ENCODE data around the gene CWH43. TPM values are rescaled to one million over a fixed set of nuclear protein-coding genes. Genes with fewer than 3 reads are reported as not detected.
A peak's percentile ranks its signal among the peaks of the same experiment; 100 is the strongest.
"Not testable (repeated sequence)": the region's sequence is repeated elsewhere in the genome, so short reads cannot be mapped to it uniquely, and the experiment has no call there.

The CWH43 gene
- total RNA-seq (2014; rRNA removed; shearing (Covaris generic); ENCODE audit: low replicate concordance): not detected in 2 replicates

DNA sequence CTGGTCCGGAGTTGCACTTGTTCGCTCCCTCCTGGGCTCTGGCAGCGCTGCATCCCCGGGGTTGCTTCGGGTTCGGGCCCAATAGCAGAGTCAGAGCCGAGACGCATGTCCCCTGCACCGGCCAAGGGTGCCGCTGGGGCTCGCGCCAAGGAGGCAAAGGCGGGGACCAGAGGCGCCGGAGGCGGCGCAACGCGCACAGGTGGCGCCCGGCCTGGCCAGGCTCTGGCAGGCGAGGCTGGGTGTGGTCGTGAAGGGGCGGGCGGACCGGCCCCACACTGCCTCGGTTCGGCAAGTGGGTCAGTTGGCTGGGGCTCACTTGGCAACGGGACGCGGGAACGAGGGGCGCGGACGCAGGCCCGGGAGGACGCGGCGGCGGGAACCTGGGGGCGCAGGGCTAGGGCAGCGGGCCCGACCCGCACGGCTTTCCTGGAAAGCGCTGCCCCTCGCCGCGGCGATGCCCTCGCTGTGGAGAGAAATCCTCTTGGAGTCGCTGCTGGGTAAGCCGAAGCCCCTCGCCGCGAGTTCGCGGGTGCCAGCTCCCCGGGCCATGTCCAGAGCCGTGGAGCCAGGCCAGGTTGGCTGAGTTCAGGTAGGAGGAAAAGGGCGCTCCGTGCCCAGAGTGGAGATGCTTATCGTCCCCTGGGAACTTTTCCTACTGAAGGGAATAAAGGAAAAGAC is at the start of gene CWH43:
TSS of gene CWH43 (plus strand) at position 300 of the 678 bp plus-strand sequence. CDS start at position 455, 155 bp downstream.
- DNase-seq (ENCODE audit: low read depth): no peak
- in situ Hi-C loops (cut with HindIII; ENCODE audit: low pct_unique_long_range_greater_than_20kb, low sequenced_read_pairs): no loop called here

DNA sequence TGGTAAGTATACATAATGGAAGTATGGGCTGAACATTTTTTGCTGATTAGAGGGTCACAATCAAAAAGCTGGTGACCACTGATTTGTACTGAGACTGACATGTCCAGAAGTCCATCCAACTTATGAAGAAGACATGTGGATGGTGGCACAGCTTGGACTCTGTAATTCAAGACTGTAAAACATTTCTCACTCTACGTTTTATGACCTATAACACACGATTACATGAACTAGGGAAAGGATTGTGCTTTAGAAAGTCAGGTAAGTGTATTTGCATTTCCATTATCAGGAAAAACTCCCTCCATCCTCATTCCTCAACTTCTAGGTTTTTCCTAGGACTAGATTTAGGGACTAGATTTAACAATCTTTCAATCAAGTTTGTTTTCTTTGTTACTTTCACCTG is 49.0 kb upstream of the CWH43 start:
- in situ Hi-C loops (cut with HindIII; ENCODE audit: low pct_unique_long_range_greater_than_20kb, low sequenced_read_pairs): no loop called here
- DNase-seq (ENCODE audit: low read depth): no peak

DNA sequence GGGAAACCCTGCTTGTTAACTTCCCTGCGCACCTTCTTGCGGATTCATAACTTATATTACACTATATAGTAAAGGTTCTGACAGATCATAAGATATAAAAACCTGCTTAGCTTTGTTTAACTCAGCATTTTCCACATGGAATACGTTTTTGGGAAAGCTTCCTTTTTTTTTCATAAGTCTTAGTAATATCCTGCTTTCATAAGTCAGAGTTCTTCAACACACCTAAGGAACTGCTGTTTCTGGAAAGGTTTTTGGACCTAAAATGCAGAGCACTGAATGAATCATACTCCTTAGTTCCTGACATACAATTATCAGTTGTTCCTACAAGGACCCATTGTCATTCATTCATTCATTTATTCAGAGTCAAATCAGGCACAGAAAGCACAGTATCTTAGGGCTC is 47.2 kb upstream of the CWH43 start:
- no peak for DNase-seq (ENCODE audit: low read depth)
- in situ Hi-C loops (cut with HindIII; ENCODE audit: low pct_unique_long_range_greater_than_20kb, low sequenced_read_pairs): no loop called here

DNA sequence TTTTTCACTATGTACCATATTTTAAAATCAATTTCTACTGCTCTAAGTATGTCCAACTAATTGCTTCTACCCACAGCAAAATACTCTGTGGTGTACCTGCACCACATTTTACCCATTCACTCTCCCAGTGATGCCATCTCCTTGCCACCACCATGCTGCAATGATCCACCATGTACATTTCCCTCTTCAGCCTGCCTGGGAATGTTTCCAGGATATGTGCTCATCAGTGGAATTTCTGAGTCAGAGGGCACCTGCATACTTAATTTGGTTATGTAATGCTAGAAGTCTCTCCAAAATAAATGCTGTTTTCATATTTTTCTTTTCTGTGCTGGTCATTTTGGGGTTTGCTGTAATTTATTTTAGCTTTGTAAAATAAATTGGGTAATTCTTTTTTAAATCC is 46.3 kb upstream of the CWH43 start:
- in situ Hi-C loops (cut with HindIII; ENCODE audit: low pct_unique_long_range_greater_than_20kb, low sequenced_read_pairs): no loop called here
- DNase-seq (ENCODE audit: low read depth): peak; percentile 74

DNA sequence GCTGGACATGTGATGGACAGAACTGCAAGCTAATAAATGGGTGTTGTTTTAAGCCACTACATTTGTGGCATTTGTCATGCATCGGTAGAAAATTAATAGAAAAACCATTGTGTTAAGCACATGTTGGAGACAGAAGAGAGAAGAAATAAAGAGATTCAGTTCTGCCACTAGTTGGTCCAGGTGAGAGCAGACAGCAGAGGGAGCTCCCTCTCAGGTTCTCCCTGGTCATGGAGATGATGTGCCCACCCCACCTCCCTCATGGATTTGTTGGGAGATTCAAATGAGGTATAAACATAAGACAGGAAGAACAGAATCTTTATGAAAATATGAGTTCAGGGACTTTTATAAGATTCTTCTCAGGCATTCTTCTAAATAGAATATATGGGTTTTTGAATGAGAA is 42.7 kb upstream of the CWH43 start:
- DNase-seq (ENCODE audit: low read depth): peak; percentile 62
- in situ Hi-C loops (cut with HindIII; ENCODE audit: low pct_unique_long_range_greater_than_20kb, low sequenced_read_pairs): no loop called here

DNA sequence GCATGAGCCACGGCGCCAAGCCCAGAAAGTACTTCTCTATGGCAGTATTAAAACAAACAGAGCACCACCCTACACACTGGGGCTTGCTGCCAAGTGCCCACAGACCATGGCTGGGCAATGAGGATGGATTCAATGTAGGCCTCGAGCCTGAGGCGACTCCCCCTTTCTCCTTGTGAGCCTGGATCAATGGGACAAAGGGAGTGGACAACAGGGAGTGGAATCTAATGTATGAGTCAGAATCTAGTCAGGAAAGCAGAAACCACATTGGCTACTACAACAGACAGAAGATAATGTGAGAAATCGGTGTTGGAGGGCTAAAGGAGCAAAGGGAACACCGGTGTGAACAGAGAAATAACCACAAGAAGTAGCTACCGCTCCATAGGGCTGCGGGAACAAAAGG is 41.8 kb upstream of the CWH43 start:
- peak; percentile 83 for DNase-seq (ENCODE audit: low read depth)
- in situ Hi-C loops (cut with HindIII; ENCODE audit: low pct_unique_long_range_greater_than_20kb, low sequenced_read_pairs): no loop called here

DNA sequence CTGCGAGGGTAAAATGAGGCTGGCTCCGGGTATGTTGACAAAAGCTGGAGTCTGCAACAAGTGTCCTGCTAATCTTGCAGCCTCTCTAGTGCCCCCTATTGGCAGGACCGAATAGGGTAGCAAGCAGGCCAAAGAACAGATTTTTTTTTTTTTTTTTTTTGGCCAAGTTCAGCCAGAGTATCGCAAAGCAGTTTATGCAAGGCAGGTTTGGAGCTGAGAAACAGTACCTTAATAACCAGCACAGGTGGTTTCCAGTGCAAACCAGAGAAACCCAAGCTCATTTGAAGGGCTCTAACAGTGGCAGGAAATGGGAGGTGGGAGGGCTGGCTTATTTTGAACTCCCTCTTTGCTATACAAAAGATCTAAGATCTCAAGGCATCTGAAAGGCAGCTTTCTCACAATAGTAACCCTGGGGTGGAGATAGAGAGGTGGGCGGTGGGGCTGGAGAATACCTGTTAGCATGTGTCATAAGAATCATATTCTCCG is 41.3 kb upstream of the CWH43 start:
- no peak for DNase-seq (ENCODE audit: low read depth)
- in situ Hi-C loops (cut with HindIII; ENCODE audit: low pct_unique_long_range_greater_than_20kb, low sequenced_read_pairs): no loop called here

DNA sequence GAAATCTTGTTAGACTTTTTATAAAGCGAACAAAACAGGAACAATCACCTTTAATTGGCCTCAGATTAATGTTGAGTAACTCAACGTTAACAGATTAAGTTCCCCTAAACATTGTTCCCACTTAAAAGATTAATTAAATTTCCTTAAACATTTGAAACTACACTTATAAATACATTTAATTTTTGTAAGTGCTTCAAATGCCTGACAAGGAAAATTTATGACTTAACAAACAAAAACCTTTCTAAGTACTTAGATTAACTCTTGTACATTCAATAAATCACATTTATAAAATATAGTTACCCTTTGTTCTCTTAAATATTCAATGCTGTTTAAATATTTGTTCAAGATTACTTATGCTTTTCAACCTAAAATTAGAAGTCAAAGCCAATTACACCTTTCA is 40.1 kb upstream of the CWH43 start:
- in situ Hi-C loops (cut with HindIII; ENCODE audit: low pct_unique_long_range_greater_than_20kb, low sequenced_read_pairs): no loop called here
- no peak for DNase-seq (ENCODE audit: low read depth)

DNA sequence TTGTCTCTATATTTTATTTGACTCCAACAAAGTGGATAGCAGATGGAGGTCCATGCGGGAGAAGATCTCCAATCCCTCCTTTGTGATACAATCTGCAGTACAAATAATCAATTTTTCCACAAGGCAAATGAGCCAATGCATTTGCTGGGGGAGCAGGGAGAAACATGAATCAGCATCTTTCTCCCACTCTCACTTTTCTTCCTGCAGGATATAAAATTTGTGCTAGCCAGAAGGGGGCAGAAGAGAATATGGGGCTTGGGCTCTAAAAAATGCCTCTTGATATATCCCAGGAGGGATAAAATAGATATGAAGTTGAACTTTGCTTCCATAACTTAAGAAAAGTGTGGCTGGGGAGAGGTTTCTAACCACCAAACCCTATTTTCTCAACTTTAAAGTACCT is 38.3 kb upstream of the CWH43 start:
- in situ Hi-C loops (cut with HindIII; ENCODE audit: low pct_unique_long_range_greater_than_20kb, low sequenced_read_pairs): no loop called here

DNA sequence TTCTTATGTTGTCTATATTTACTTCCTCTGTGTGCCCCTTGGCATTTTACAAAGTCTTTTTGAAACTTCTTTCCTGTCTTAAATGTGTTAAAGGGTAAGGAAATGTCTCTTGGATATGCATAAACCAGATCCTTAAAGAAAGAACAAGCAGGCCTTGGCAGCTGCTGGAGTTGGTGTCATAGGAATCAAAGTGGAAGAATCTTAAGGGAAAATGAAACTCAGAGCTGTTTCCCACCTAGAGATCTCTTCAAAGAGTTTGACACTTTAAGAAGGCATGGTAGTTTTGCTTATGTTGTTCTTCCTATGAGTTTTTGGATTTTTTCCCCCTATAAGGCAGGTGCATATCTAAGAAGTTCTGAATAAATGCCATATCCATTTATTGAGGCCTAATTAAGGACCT is 37.0 kb upstream of the CWH43 start:
- in situ Hi-C loops (cut with HindIII; ENCODE audit: low pct_unique_long_range_greater_than_20kb, low sequenced_read_pairs): no loop called here
- no peak for DNase-seq (ENCODE audit: low read depth)

More for the DNA sequence above, 38.3 kb upstream of the CWH43 start:
- DNase-seq (ENCODE audit: low read depth): no peak

DNA sequence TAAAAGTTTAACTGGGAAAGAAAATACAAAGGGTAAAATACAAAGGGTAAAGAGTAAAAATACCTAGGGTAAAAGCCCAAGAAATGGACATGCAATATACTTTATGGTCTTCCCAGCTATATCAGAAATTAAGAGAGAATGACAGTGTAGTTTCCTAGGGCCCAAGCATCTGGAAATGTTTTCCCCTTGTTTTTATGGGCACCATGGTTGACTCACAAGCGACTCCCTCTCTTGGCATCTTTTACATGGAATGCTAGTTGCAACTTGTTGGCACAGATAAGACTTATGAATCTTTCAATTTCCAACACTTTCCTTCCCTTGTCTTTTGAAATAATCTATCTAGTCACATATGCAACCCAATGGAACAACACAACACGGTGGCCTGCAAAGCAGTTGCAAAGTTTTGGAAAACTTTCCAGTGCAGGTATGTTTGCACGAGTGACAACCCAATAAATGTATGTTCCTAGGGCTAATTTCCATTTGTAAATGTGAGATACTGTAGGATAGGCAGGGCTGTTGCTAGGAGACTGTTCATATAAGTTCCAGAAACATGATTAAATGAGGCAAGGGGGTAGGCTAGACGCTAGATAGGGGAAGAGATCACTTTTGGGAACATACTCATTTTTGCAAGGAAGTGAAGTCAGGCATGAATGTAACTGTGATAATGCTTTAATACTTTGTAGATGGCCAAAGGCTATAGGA is 36.4 kb upstream of the CWH43 start:
- DNase-seq (ENCODE audit: low read depth): peak; percentile 23
- in situ Hi-C loops (cut with HindIII; ENCODE audit: low pct_unique_long_range_greater_than_20kb, low sequenced_read_pairs): no loop called here

DNA sequence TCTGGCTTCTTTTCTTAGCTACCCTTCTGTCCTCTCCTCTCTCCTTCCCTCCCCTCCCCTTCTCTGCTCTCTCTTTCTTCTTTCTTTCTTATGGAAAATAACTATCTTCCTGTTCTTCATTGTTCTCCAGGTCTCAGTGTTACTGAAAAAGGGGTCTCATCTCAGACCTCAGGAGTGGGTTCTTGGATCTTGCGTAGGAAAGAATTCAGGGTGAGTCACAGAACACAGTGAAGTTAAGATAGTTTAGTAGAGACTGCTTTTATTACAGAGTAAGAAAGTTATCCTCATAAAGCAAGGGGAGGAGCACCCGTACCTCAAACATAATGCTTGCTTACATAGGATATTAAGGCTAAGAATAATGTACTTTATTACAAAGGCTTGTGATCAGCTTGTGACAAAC is 31.8 kb upstream of the CWH43 start:
- in situ Hi-C loops (cut with HindIII; ENCODE audit: low pct_unique_long_range_greater_than_20kb, low sequenced_read_pairs): no loop called here

DNA sequence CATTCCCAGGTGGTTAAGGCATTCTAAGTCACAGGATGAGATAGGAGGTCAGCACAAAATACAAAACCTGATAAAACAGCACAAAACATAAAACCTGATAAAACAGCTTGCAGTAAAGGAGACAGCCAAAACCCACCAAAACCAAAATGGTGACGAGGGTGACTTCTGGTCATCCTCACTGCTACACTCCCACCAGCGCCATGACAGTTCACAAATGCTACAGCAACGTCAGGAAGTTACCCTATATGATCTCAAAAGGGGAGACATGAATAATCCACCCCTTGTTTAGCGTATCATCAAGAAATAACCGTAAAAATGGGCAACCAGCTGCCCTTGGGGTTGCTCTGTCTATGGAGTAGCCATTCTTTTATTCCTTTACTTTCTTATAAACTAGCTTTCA is 28.7 kb upstream of the CWH43 start:
- in situ Hi-C loops (cut with HindIII; ENCODE audit: low pct_unique_long_range_greater_than_20kb, low sequenced_read_pairs); DNase-seq (ENCODE audit: low read depth): not testable (repeated sequence)

More for the DNA sequence above, 31.8 kb upstream of the CWH43 start:
- no peak for DNase-seq (ENCODE audit: low read depth)

DNA sequence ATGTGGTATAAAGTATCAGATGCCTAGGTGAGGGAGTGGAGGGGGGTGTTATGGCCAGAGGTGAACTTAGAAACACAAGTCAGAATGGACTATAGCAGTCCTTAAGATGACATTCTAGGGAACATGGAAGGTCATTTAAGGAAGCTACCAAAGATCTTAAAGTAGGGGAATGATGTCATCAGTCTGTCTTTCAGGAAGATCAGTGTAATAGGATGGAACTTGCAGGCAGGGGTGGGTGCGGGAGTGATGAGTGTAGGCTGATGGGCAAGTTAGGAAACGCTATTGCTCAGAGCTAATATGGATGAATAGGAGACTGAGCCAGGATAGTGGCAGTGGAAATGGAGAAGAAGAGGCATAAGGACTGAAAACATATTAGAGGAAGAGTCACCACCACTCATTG is 27.5 kb upstream of the CWH43 start:
- no peak for DNase-seq (ENCODE audit: low read depth)
- in situ Hi-C loops (cut with HindIII; ENCODE audit: low pct_unique_long_range_greater_than_20kb, low sequenced_read_pairs): no loop called here

DNA sequence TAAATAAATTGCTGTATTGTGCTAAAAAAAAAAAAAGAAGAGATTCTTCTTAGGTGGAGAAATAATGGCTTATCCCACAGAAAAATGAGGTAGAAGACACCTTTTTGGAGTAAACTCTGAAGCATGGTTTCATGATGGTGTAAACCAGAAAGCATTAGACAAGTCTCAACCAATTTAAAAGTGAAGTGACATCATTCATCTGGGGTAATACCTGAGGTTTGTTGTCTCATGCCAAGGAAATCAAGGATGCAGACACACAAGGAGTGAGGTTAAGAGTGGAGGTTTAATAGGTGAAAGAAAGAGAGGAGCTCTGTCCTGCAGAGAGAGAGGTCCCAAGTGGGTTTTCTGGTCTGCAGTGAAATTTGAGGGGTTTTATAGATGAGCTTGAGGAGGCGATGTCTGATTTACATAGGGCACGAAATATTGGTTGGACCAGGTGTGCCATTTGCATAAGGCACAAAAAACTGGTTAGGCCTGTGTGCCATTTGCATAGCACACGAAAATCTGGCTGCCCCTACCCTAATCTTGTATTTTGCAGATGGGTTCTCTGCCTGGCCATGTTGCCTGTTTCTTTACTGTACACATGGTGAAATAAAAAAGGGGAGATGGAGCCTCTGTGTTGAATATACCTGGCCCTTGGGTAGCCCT is 25.0 kb upstream of the CWH43 start:
- in situ Hi-C loops (cut with HindIII; ENCODE audit: low pct_unique_long_range_greater_than_20kb, low sequenced_read_pairs): no loop called here
- DNase-seq (ENCODE audit: low read depth): no peak

DNA sequence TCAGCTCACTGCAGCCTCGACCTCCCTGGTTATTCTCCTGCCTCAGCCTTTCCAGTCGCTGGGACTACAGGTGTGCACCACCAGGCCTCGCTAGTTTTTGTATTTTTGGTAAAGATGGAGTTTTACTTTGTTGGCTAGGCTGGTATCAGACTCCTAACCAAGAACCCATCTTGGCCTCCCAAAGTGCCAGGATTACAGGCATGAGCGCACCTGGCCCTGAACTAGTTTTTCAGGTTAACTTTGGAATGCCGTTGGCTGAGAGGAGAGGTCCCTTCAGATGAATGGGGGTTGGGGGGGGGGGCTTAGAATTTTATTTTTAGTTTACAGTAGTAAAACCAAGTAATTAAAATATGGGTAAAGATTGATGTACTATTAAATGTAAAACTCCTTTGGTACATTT is 23.4 kb upstream of the CWH43 start:
- no peak for DNase-seq (ENCODE audit: low read depth)
- in situ Hi-C loops (cut with HindIII; ENCODE audit: low pct_unique_long_range_greater_than_20kb, low sequenced_read_pairs): no loop called here

DNA sequence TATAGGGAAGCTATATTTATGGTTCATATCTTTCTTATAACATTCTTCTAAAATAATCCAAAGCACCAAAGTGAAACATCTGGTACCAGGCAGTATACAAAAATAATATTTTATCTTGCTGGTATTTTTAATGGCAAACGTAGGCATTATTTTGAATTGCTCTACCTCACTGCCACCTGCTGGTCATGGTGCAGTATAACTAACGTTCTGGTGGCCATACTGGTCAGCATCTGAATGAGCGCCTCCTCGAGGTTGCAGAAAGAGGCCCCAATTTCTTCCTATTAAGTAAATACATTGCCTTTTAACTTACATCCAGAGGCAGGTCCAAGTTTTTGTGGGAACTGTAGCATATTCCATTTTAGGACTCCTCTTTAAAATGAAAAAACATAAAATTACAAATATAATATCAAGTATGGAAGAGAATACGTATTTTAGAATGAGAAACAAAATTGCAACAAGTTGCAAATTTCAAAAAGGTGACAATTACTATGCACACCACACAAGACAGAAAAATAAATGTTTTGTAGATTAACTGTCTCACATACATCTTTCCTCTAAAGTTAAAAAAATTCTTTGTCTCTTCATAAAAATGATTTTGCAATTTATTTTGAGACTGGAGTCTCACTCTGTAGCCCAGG is 22.9 kb upstream of the CWH43 start:
- in situ Hi-C loops (cut with HindIII; ENCODE audit: low pct_unique_long_range_greater_than_20kb, low sequenced_read_pairs): no loop called here
- DNase-seq (ENCODE audit: low read depth): peak; percentile 56

DNA sequence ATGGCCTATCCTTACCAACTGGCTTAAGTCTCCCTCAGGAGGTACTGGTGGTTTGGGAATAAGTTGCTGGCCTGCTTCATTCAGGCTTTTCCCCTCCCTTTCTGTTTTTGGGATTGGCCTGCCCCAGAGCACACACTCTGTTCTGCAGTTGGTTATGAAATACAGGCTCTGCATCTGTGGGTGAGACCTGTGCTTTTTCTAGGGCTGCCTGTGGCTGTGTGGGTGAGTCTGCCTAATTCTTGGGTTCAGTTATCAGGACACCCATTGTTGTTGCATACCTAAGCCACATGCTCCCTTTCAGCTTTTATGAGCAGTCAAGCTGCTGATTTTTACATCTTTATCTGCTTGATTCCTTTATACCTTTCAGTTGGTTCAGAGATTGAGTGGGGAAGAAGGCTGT is 19.0 kb upstream of the CWH43 start:
- in situ Hi-C loops (cut with HindIII; ENCODE audit: low pct_unique_long_range_greater_than_20kb, low sequenced_read_pairs): no loop called here

DNA sequence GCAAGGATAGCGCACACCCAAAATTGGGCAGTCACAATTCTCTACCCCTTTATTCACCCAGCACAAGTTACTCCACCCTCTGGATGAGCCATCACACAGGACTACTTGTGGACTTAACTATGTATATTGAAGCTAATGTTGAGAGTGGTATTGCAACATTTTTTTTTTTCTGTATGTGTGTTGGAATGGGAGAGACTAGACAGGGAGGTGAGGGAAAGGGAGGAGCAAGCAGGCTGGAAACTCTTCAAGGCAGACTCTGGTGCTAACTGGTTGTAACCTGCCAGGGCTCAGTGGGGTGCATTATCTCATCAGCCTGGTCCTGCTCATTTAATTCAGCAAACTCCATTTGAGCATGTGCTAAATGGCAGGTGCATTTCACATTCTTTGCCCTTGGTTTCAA is 18.4 kb upstream of the CWH43 start:
- in situ Hi-C loops (cut with HindIII; ENCODE audit: low pct_unique_long_range_greater_than_20kb, low sequenced_read_pairs): no loop called here
- no peak for DNase-seq (ENCODE audit: low read depth)

More for the DNA sequence above, 19.0 kb upstream of the CWH43 start:
- no peak for DNase-seq (ENCODE audit: low read depth)

Data from Caki2 (cell line).